ENCODE data around the gene ELL.

The ELL gene

DNA sequence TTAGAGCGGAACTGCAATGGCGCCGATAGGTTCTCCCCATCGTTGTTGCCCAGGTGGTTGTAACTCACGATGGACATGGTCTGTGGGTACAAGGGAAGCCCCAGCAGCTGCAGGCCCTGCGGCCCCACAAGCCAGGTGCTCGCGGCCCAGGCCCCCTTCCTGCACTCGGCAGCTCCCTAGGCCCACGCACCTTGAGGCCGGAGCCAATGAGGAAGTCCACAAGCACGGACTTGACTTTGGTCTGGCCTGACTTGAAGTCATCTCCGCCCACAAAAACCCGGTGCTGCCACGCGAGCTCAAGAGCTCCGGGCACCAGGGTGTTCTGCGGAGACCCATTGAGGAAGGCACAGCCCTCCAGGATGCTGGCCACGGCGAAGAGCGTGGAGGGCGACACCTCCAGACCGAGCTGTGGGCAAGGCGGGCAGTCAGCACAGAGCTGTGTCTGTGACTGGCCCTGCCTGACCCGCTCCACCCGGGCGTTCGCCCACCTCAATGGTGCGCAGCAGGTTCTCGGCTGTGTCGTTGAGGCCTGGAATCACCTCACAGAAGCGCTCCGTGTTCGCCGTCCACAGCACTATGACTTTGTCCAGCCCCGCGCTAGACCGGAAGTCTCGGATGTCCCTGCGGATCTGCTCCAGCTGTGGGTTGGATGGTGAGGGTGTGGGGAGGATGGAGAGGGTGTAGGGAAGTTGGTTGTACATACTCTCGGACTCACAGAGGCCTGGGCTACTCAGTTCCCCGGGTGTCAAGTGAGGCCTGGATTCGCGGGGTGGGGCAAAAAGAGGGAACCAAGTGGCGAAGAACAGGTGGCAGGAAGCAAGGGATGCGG, 85.8 kb downstream of the ELL start:
- DNase-seq = no peak

DNA sequence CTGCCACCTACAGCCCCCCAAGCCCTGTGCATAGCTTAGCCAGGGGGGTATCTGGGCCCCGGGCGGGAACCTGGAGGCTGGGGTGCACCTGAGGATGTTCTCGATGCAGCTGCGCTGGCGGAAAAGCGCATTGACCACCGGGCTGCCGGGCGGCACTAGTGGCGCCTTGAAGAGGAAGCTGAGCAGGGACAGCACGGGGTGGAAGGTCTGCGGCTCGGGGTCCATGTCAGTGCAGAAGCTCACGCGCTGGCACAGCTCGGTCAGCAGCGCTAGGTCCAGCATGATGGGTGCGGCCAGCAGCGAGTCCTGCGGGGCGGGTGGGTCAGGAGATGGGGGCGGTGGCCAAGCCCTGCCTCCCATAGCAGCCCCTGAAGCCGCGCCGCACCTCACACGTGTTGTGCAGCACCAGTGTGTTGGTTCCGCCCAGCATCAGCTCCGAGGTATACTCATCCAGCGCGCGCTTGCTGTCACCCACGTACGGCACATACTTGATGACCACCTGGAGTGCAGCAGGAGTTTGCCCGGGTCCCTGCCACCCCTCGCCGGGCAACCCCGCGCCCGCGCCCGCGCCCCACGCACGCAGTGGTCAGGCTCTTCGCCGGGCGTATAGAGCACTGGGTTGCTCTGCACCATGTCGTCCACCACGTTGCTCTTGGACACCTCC, 86.6 kb downstream of the ELL start:
- no peak for DNase-seq

DNA sequence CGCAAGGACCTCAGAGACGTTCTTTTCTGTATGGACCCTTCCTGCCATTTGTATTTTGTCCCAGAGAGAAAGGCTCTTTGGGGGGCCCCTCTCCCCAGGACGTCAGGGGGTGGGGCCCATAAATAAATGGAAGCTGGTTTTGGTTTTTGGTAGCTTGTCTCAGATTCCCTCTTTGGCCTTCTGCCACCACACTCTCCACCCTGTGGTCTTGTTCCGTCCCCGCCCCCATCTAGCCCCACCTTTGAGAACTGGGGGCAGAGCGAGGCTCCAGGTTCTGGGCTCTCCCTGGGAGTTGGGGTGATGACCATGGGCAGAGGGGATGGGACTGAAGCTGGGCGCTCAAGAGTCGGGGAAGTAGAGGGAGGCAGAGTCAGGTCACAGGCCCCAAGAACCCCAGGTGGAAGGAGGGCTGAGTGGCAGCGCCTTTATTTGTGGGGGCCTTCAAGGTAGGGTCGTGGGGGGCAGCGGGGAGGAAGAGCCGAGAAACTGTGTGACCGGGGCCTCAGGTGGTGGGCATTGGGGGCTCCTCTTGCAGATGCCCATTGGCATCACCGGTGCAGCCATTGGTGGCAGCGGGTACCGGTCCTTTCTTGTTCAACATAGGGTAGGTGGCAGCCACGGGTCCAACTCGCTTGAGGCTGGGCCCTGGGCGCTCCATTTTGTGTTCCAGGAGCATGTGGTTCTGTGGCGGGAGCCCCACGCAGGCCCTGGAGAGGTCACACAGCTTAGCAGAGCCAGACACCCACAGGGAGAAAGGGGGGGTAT, 87.3 kb downstream of the ELL start:
- DNase-seq = no peak

DNA sequence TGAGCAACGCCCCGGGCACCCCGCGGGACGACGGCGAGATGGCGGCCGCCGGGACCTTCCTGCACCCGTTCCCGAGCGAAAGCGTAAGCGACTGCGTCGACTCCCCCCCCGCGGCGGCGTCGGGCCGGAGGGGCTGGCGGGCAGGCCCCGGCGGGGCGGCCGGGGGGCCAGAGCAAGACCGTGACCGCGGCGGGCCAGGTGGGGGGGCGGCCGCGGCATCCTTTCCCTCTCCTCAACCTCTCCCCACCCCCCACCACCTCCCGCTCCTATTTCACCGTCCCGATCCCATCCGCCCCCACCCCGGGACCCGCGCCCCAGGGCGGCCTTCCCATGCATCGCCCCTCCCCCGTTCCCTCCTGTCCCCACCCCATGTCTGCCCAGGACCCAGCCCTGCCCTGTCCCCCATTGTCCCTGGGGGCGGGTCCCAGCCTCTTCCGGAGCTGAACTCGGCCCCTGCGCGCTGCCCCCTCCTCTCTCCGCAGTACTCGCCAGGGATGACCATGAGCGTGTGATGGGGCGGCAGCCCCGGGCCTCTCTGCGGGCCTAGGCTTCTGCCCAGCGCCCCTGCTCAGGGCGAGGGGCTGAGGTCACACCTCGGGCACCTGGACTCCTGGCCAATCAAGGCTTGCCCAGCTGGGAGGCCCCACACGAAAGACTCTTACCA, 88.0 kb downstream of the ELL start:
- DNase-seq = no peak

DNA sequence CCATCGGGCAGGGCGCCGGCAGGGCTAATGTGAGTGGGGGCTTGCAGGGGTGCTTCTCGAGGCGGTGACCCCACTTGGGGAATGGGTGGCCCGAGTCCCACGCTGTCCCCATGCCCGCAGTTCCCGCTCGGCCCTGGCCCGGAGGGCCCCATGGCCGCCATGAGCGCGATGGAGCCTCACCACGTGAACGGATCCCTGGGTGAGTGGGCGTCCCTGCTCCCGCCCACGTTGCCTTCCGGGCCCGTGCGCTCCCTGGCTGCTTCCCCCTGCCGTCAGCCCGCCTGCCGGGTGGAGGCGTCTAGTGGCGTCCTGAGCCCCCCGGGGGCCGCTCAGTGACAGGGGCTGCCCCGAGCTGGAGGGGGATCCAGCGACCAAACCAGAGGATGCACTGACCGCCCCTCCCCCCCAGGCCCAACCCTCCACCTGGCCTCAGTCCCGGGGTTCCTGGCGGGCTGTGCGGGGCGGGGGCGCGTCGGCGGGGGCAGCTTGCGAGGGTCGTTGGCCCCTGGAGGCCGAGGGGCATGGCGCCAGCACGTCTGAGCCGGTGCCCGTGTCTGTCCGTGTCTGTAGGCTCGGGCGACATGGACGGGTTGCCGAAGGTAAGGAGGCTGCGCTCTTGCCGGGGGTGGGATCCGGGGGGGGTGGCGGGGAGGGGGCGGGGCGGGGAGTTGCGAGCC, 88.7 kb downstream of the ELL start:
- peak in 11 of 51 donors; percentile 6 to 63 (median 39) for DNase-seq

DNA sequence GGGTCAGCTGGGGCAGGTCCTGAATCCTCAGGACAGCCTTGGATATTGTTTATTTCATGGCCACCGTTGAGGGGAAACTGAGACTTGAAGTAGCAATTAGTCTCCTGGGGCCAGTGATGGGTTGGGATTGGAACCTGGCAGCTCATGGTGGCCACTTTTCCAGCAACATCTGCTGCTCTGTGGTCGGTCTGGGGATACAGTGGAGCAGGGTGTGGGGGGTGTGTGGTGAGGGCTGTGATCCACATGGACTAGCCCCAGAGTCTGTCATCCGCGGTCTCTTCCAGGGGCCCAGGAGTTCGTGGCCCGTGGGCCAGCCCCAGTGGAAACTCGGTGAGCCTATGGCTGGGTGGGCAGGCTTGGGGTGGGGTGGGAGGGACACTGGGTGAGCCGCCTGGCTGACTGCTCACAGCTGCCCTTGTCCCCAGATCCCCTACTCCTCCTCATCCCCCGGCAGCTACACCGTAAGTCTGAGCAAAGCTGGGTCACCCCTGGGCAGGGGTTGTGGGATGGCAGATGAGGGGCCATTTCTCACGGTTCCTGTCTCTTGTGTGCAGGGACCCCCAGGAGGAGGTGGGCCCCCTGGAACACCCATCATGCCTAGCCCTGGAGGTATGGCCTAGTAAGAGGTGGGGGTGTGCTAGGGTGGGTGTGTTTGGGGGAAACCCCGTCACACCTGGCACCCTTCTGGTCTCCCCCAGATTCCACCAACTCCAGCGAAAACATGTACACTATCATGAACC, 89.4 kb downstream of the ELL start:
- DNase-seq = no peak

DNA sequence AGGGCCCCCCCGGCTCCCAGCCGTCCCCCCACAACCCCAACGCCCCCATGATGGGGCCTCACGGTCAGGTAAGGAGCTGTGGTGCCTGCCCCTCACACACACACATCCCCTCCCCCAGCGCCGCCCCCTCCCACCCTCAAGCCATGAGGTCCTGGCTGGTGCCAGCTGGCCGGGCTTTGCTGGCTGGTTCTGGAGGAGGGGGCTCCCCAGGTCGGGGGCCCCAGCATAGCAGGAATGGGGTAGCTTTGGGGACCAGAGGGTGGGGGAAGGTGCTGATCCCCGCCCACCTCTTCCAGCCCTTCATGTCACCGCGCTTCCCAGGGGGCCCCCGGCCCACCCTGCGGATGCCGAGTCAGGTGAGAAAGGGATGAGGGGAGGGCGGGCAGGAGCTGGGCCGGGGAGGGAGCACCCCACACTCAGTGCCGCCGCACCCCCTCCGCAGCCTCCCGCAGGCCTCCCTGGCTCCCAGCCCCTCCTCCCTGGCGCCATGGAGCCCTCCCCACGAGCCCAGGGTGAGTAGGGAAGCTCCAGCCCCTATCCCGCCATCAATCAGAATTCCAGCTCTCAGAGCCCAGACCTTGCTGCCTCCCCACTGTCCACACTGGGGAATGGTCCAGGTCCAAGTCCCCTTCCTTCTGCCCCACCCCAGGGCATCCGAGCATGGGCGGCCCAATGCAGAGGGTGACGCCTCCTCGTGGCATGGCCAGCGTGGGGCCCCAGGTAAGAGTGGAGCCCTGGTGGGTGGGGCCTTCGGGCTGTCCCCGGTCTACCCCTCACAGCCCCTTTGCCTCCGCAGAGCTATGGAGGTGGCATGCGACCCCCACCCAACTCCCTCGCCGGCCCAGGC, 90.3 kb downstream of the ELL start:
- DNase-seq = no peak

DNA sequence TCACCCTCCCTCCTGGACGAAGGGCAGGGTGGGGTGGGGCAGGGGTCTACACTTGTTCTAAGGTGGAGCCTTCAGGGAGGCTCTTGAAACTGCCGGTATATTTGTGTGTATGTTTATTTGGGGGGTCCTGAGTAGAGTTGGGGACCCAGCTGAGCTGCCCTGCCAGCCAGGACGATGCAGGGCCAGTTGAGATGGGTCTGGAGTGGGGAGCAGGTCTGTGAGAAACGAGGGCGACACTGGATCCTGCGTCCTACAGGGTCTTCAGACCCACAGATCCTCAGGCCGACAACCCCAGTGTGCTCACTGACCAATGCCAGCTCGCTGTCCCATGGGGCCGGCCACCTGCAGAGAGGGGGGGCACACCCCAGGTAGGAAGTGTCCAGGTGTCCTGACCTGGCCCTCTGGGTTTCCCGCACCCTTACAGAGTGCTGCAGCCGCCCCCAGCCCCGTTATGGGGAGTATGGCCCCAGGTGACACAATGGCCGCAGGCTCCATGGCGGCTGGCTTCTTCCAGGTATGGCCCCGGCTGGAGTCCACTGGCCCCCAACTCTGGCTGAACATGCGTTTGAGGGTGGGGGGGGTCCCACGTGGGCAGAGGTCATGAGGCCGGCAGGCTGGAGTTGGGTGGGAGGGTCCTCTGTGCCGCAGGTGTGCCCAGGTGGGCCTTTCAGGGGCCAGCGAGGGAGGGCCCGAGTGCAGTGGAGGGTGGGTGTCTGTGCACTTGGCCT, 91.3 kb downstream of the ELL start:
- no peak for DNase-seq

DNA sequence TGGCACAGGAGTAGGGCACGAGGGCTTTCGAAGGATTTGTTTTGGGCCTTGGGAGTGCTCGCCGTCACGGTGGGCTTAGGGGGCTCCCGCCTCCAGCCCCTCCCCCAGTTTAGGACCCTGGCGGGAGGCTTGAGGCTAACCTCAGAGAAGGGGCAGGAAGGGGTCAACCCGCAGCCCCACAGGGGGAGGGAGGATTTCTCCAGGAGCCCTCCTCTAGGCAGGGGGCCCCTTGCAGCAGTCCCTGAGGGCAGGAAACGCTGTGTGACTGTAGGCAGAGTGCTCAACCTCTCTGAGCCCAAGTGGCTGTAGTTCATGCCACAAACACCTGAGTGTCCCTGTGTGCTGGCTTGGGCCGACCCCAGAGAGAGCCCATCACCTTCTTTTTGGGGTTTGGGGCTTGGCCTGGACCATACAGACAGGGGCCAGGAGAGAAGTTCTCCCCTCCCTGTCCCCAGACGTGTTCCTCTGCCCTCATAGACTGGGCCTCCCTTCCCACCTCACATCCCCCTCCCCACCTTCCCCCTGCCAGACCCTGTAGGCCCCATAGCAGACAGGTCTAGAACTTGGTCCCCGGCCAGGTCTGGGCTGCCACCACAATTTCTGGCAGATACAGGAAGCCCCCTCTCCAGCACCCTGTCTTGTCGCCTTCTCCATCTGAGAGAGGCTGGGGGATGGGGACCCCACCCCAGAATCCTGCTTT, 92.0 kb downstream of the ELL start:
- DNase-seq = no peak

DNA sequence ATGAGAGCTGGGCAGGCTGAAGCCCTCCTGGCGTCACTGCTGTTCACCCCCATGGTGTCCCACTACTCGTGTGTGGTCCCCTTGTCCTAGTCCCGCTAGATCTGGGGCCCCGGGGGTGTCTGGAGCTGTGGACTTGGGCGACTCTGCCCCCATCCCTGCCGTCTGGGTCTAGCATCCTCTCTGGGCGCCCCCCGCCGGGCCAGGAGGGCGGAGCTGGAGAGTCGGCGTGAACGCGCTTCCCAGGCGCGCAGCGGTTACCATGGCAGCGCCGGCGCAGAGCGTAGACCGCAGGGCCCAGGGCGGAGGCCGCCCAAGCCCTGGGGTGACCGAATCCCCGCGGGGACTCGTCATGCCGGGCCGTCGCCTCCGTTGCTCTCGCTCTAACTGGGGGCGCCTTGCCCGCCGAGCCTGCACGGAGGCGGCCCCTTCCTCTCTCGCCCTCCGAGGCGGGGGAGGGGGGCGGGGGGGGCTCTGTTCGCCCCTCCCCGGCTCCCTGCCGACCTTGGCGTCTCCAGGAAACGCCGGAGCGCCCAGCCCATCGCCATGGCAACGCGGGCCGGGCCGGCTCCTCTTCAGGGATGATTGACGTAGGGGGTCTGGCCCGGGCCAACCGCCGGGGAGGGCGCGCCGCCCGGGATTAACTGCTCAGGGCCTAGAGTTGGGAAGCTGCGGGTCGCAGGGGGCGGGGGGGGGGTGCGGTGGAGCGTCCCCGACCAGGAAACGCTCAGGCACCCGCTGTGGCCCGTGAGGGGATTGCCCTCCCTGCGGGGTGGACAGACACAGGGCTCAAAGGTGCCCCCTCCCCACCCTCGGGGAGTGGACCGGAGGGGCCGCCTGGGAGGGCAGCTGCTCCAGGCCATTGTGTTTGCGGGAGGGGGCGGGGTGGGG, 92.8 kb downstream of the ELL start:
- DNase-seq = peak in 44 of 51 donors; percentile 13 to 90 (median 74)

DNA sequence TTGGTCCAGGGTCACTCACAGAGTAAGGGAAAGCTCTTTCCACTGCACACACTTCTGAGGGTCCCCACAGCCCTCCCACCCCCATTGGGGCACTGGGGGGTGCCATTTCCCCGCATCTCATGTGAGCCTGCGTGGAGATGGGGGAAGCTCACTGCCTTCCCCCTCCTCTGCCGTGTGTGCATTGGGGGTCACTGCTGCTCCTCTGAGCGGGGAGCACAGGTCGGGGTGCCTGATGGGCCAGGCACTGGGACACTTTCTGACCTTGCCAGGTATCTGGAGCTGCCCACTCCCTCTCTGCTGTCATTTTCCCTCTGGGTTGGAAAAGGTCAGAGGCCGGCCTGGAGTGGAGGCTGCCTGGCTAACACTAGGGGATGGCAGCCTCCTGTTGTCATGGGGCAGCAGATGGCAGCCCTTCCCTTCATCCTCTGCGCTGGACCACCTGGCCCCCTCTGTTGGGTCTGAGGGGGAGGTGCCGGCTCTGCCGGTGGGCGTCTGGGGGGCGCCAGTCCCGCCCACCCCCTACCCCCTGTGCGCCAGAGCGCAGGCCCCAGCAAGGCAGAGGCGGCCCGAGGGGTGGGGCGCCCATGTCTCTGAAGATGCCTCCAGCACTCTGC, 93.6 kb downstream of the ELL start:
- DNase-seq = no peak

DNA sequence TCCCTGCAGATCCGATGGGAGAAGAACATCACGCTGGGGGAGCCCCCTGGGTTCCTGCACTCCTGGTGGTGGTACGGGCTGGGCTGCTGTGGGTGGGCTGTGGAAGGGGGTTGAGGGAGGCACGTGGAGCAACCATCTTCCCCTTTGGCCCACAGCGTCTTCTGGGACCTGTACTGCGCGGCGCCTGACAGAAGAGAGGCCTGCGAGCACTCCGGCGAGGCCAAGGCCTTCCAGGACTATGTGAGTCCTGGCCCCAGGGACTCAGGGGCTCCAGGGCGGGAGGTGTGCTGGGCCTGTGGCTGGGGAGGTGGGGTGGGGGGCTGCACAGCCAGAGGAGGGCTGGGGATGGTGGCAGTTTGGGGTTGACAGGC, 94.1 kb downstream of the ELL start:
- DNase-seq = no peak

DNA sequence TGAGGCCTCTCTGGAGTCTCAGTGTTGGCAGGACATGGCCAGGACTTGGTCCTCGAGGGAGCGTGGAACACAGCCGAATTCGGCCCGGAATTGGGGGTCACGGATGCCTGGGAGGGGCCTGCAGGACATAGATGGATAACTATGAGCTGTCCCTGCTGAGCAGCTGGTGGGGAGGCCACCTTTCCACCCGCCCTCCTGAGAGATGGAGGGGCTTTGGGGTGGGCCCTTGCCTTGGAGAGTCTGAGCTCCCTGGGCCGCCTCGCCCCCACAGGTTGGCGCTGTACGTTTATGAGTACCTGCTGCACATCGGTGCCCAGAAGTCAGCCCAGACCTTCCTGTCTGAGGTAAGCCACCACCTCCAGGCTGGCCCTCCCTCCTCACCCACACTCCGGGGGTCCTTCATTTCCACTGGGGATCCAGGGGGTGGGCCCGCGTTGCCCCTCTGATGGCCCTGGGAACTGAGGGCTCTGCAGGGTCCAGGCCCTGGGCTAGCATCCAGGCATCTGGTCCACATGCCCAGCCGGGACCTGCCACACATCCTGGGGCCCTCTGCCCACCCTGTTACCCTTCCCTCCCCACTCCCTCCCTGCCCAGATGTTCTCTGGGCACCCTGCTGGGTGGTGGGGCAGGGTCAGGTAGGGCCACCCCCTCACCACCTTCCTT, 94.7 kb downstream of the ELL start:
- DNase-seq = no peak

DNA sequence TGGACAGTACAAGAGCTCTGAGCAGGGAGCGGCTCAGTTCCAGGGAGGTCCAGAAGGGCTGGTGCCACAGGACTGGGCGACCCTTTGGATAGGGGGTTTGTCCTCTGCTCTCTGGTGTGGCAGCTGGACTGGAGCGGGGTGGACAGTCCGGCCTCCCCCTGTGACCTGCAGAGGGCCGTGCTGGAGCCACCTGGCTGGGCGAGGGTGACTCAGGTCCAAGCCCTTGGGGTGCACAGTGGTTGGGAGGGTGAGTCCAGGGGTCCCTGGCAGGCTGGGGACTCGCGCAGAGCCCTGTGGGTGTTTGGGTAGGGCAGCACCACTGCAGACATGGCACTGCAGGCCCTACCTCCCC, 95.5 kb downstream of the ELL start:
- DNase-seq = no peak

DNA sequence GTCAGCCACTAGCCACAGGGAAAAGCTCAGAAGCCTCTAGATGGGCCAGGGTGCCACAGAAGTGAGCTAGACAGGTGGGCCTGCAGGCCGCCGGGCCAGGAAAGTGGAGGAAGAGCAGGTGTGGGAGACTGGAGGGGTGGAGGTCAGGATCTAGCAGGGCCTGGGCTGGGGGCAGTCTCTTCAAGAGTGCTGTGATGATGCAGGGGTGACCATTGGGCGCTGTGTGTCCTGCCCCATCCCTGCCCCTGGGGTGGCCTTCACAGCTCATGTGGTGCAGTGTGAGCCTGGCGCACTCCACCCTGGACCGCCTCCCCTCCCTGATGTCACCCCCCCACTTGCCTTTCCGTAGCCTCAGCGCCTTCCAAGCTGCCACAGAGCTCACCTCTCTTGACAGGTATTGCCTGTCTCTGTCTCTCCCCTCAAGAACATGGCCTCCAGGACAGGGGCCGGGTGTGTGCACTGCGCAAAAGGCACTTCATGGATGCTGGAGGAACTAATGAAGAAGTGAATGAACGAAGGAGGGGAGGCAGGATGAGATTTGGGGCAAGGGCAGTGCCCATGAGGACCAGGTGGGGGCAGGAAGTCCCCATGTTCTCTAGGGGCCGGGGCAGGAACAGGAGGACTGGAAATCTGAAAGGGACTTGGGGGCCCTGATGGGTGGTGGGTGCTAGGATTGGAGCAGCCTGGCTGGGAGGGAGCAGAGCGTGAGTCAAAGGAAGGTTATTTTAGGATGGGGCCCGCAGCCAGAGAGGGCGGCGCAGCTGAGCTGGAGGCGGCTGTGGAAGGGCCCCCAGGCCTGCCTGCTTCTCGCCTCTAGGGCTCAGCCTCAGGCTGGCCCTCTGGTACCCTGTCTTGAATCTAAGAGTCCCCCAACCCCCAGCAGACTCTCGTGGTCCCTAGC, 96.1 kb downstream of the ELL start:
- DNase-seq = peak in 3 of 51 donors; percentile 27 to 55 (median 30)

Measured in hypothalamus (tissue), 51 donors.